Stimulated activated CD4-positive, alpha-beta T cell treated with anti-CD3 and anti-CD28 coated beads, Interleukin-4, amount 100 ng/mL, for 1 hour (primary cell): ENCODE measurements around the gene RPL39L.
A peak's percentile ranks its signal among the peaks of the same experiment; 100 is the strongest.
"Not testable (repeated sequence)": the region's sequence is repeated elsewhere in the genome, so short reads cannot be mapped to it uniquely, and the experiment has no call there.

Source experiments
- DNase-seq: peaks from one replicate; pipeline ENCODE4 v3.0.0-alpha.2; 2020

RPL39L gene

GRCh38 chr3:187136337-187136736 is 3.0 kb downstream of the RPL39L start:
- no peak for DNase-seq

GRCh38 chr3:187135172-187135690 is 4.1 kb downstream of the RPL39L start:
- not testable (repeated sequence) for DNase-seq

- not testable (repeated sequence) for DNase-seq
Observed at GRCh38 chr3:187133181-187133580, 6.1 kb downstream of the RPL39L start.

GRCh38 chr3:187132666-187133065 is 6.6 kb downstream of the RPL39L start:
- no peak for DNase-seq

GRCh38 chr3:187131981-187132380 is 7.3 kb downstream of the RPL39L start:
- DNase-seq: no peak

GRCh38 chr3:187130346-187131066 is 8.8 kb downstream of the RPL39L start:
- DNase-seq: peak; percentile 14

- DNase-seq: no peak
Observed at GRCh38 chr3:187125319-187126031, 13.8 kb downstream of the RPL39L start.

- no peak for DNase-seq
Observed at GRCh38 chr3:187122261-187122660, 17.0 kb downstream of the RPL39L start.

GRCh38 chr3:187120326-187120725 is 19.0 kb downstream of the RPL39L start:
- no peak for DNase-seq

GRCh38 chr3:187114511-187114910 is 24.8 kb downstream of the RPL39L start:
- no peak for DNase-seq

- DNase-seq: no peak
Observed at GRCh38 chr3:187112934-187113793, 26.1 kb downstream of the RPL39L start.

- no peak for DNase-seq
Observed at GRCh38 chr3:187110156-187110555, 29.1 kb downstream of the RPL39L start.

GRCh38 chr3:187107989-187108388 is 31.3 kb downstream of the RPL39L start:
- no peak for DNase-seq

- no peak for DNase-seq
Observed at GRCh38 chr3:187105700-187106099, 33.6 kb downstream of the RPL39L start.

- DNase-seq: no peak
Observed at GRCh38 chr3:187104933-187105332, 34.4 kb downstream of the RPL39L start.

GRCh38 chr3:187104342-187104741 is 35.0 kb downstream of the RPL39L start:
- no peak for DNase-seq

GRCh38 chr3:187103251-187103650 is 36.0 kb downstream of the RPL39L start:
- DNase-seq: no peak

GRCh38 chr3:187102073-187102634 is 37.1 kb downstream of the RPL39L start:
- DNase-seq: no peak

GRCh38 chr3:187101184-187102072 is 37.9 kb downstream of the RPL39L start:
- peak; percentile 52 for DNase-seq

GRCh38 chr3:187098923-187099512 is 40.3 kb downstream of the RPL39L start:
- no peak for DNase-seq

GRCh38 chr3:187093320-187093719 is 46.0 kb downstream of the RPL39L start:
- DNase-seq: no peak
